ENCODE results near the gene DNER. TPM values are rescaled to one million over a fixed set of nuclear protein-coding genes. Genes with fewer than 3 reads are reported as not detected.

DNER gene
- total RNA-seq, 1 experiment from 2014 or later = 3.7 TPM

DNA sequence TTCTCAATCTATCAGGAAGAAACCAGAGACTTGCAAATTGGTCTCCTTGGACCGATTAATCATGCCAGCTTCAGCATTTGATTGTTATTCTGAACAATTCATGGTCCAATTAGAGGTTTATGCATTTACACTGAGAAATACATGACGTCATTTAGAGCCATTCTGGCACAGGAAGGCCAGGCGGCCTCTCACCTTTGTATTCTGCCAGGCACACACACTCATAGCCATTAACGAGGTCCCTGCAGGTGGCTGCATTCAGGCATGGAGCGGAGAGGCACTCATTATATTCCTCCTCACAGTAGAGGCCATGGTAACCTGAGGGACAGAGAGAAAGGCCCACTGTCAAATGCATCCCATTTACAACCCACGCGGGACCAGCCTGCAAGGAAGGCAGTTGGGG lies 296.4 kb downstream of the DNER start (continued):
- TF ChIP-seq, protein P1, sequence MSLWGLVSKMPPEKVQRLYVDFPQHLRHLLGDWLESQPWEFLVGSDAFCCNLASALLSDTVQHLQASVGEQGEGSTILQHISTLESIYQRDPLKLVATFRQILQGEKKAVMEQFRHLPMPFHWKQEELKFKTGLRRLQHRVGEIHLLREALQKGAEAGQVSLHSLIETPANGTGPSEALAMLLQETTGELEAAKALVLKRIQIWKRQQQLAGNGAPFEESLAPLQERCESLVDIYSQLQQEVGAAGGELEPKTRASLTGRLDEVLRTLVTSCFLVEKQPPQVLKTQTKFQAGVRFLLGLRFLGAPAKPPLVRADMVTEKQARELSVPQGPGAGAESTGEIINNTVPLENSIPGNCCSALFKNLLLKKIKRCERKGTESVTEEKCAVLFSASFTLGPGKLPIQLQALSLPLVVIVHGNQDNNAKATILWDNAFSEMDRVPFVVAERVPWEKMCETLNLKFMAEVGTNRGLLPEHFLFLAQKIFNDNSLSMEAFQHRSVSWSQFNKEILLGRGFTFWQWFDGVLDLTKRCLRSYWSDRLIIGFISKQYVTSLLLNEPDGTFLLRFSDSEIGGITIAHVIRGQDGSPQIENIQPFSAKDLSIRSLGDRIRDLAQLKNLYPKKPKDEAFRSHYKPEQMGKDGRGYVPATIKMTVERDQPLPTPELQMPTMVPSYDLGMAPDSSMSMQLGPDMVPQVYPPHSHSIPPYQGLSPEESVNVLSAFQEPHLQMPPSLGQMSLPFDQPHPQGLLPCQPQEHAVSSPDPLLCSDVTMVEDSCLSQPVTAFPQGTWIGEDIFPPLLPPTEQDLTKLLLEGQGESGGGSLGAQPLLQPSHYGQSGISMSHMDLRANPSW (CRISPR knock-in tag; conservative IDR thresholded peaks at IDR 0.05; ENCODE audit: low read depth) = no peak
- TF ChIP-seq ATF1 (CRISPR knock-in tag; IDR thresholded peaks at IDR 0.05) (no peak), OVOL2 (CRISPR knock-in tag; IDR thresholded peaks at IDR 0.05; ENCODE audit: borderline replicate concordance) (no peak), TEAD4 (CRISPR knock-in tag; IDR thresholded peaks at IDR 0.05) (no peak), JAZF1 (CRISPR knock-in tag; IDR thresholded peaks at IDR 0.05) (no peak)

GRCh38 chr2:229417176-229417575 lies 297.2 kb downstream of the DNER start:
- no peak for DNase-seq (ENCODE audit: low spot score)

More at GRCh38 chr2:229417176-229417575, 297.2 kb downstream of the DNER start:
- Mint-ChIP-seq H3K9me3 (peaks cover 12% of the 10 kb centered on the region), H3K4me3 (no peak overlapping the region), H3K36me3 (peaks cover 3% of the 10 kb centered on the region), H3K4me1 (peaks cover 25% of the 10 kb centered on the region), H3K27me3 (ENCODE audit: low read depth) (no peaks in the 10 kb centered on the region), H3K27ac (no peak overlapping the region)
- ChIA-PET CTCF (no interaction called here), POLR2A (no interaction called here)
- TF ChIP-seq GABPB1 (CRISPR knock-in tag; IDR thresholded peaks at IDR 0.05) (no peak), NFATC4 (CRISPR knock-in tag; IDR thresholded peaks at IDR 0.05) (no peak), NR1H2 (CRISPR knock-in tag; IDR thresholded peaks at IDR 0.05) (no peak), ATF1 (CRISPR knock-in tag; IDR thresholded peaks at IDR 0.05) (no peak), AFF4 (CRISPR knock-in tag; IDR thresholded peaks at IDR 0.05; ENCODE audit: borderline replicate concordance) (no peak), FOXP1 (CRISPR knock-in tag; IDR thresholded peaks at IDR 0.05; ENCODE audit: borderline replicate concordance) (no peak), TP53 (CRISPR knock-in tag; IDR thresholded peaks at IDR 0.05) (no peak), GTF2I (CRISPR knock-in tag; conservative IDR thresholded peaks at IDR 0.05) (no peak), SP1 (CRISPR knock-in tag; conservative IDR thresholded peaks at IDR 0.05) (no peak), NR2C2 (CRISPR knock-in tag; IDR thresholded peaks at IDR 0.05) (no peak), E2F5 (CRISPR knock-in tag; IDR thresholded peaks at IDR 0.05) (no peak), CREB1 (CRISPR knock-in tag; IDR thresholded peaks at IDR 0.05) (no peak), MLX (CRISPR knock-in tag; IDR thresholded peaks at IDR 0.05) (no peak), CREM (CRISPR knock-in tag; IDR thresholded peaks at IDR 0.05) (no peak), FOXK1 (CRISPR knock-in tag; IDR thresholded peaks at IDR 0.05) (no peak), FOXJ3 (CRISPR knock-in tag; IDR thresholded peaks at IDR 0.05; ENCODE audit: borderline replicate concordance) (no peak), KAT7 (CRISPR knock-in tag; IDR thresholded peaks at IDR 0.05; ENCODE audit: borderline replicate concordance) (no peak)
- TF ChIP-seq, protein P2, sequence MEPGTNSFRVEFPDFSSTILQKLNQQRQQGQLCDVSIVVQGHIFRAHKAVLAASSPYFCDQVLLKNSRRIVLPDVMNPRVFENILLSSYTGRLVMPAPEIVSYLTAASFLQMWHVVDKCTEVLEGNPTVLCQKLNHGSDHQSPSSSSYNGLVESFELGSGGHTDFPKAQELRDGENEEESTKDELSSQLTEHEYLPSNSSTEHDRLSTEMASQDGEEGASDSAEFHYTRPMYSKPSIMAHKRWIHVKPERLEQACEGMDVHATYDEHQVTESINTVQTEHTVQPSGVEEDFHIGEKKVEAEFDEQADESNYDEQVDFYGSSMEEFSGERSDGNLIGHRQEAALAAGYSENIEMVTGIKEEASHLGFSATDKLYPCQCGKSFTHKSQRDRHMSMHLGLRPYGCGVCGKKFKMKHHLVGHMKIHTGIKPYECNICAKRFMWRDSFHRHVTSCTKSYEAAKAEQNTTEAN (CRISPR knock-in tag; IDR thresholded peaks at IDR 0.05) = no peak
- TF ChIP-seq, protein P3, sequence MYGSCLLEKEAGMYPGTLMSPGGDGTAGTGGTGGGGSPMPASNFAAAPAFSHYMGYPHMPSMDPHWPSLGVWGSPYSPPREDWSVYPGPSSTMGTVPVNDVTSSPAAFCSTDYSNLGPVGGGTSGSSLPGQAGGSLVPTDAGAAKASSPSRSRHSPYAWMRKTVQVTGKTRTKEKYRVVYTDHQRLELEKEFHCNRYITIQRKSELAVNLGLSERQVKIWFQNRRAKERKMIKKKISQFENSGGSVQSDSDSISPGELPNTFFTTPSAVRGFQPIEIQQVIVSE (CRISPR knock-in tag; IDR thresholded peaks at IDR 0.05; ENCODE audit: borderline replicate concordance) = no peak
- no peak for ATAC-seq

Data from WTC11 (cell line).